Measurements from ENCODE around the gene HCAR1.
"Not testable (repeated sequence)": the region's sequence is repeated elsewhere in the genome, so short reads cannot be mapped to it uniquely, and the experiment has no call there.

Gene HCAR1

GRCh38 chr12:122730215-122731014, at the start of gene HCAR1:
Gene HCAR1 (minus strand): TSS chr12:122730844. CDS start chr12:122730339, 505 bp downstream.
- no peak for DNase-seq

GRCh38 chr12:122757568-122757967, 26.9 kb upstream of the HCAR1 start:
- DNase-seq: no peak

- no peak for DNase-seq
Measured at GRCh38 chr12:122754790-122755189, 24.1 kb upstream of the HCAR1 start.

GRCh38 chr12:122753319-122753650, 22.6 kb upstream of the HCAR1 start:
- DNase-seq: no peak

- peak; percentile 97 for DNase-seq
Measured at GRCh38 chr12:122752464-122753318, 22.0 kb upstream of the HCAR1 start, which contains the start of gene DENR. Gene DENR (plus strand): TSS chr12:122752824. CDS start chr12:122753702, 878 bp downstream.

GRCh38 chr12:122750781-122751515, 20.3 kb upstream of the HCAR1 start:
- not testable (repeated sequence) for DNase-seq

GRCh38 chr12:122749569-122750332, 19.1 kb upstream of the HCAR1 start:
- peak; percentile 87 for DNase-seq

GRCh38 chr12:122747224-122748135, 16.8 kb upstream of the HCAR1 start:
- no peak for DNase-seq

GRCh38 chr12:122743895-122744525, 13.4 kb upstream of the HCAR1 start:
- DNase-seq: no peak

- no peak for DNase-seq
Measured at GRCh38 chr12:122740351-122740750, 9.7 kb upstream of the HCAR1 start.

GRCh38 chr12:122738571-122738970, 7.9 kb upstream of the HCAR1 start:
- DNase-seq: no peak

- DNase-seq: no peak
Measured at GRCh38 chr12:122732611-122733010, 2.0 kb upstream of the HCAR1 start.

- no peak for DNase-seq
Measured at GRCh38 chr12:122732170-122732569, 1.5 kb upstream of the HCAR1 start.

GRCh38 chr12:122729583-122730214, 945 bp downstream of the HCAR1 start:
- DNase-seq: no peak

GRCh38 chr12:122726080-122726558, 4.5 kb downstream of the HCAR1 start:
- DNase-seq: no peak

GRCh38 chr12:122725452-122726079, 5.1 kb downstream of the HCAR1 start:
- DNase-seq: no peak

- DNase-seq: no peak
Measured at GRCh38 chr12:122724641-122725243, 5.9 kb downstream of the HCAR1 start.

- no peak for DNase-seq
Measured at GRCh38 chr12:122722387-122722786, 8.3 kb downstream of the HCAR1 start.

GRCh38 chr12:122721057-122721545, 9.5 kb downstream of the HCAR1 start:
- no peak for DNase-seq
